NOMO-1 treated with dmso at 0.1 percent for 144 hours (cell line): ENCODE results near the gene MOK.

Experiments used
- DNase-seq: peaks from one replicate; lab custom pipeline; 2025; ENCODE audit not compliant: unreplicated experiment; lab: John Stamatoyannopoulos, UW

The MOK gene

GRCh38 chr14:102208741-102209140 is 96.2 kb downstream of the MOK start:
- DNase-seq: no peak

GRCh38 chr14:102207831-102208365 is 97.1 kb downstream of the MOK start:
- no peak for DNase-seq

DNA sequence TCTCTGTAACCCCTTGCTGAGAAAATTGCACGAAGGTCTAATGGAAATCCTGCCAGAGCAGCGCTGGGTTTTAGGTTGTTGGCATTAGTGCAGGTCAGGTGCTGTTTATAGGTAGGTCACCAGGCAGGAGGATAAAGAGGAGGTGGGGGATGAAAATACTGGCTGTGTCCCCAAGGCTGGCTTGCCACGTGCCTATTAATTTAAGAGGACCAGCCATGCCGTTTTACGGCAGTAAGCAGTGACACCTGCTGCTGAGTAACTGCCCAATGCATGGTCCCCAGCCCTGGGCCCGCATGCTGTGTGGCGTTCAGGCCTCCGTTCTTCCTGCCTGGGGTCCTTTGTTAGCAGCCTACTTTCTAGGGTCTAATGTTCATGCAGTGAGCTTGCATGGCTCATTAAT is 98.0 kb downstream of the MOK start:
- no peak for DNase-seq

- no peak for DNase-seq
Measured at GRCh38 chr14:102205560-102205959, 99.4 kb downstream of the MOK start.

- no peak for DNase-seq
Measured at GRCh38 chr14:102203382-102203781, 101.6 kb downstream of the MOK start.

GRCh38 chr14:102202944-102203343 is 102.0 kb downstream of the MOK start:
- no peak for DNase-seq

DNA sequence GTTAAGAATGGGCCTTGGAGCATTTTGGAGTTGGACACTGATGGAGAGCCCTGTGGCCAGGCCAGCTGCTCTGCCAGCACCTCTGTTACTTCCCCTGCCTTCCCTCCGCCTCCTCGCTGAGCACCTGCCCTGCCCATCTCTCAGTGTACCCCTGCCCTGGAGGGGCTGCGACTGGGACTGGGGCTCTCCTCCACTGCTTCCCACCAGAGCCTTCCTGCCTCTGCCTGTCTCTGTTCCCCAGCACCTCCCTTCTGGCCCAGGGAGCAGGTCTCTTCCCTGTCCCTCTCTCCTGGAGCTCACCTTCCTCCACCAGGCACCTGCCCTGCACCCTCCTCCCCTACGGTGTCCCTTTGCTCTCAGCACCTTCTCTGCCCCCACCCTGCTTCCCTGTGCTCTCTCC is 103.2 kb downstream of the MOK start:
- no peak for DNase-seq

GRCh38 chr14:102201353-102201738 is 103.6 kb downstream of the MOK start:
- DNase-seq: no peak

DNA sequence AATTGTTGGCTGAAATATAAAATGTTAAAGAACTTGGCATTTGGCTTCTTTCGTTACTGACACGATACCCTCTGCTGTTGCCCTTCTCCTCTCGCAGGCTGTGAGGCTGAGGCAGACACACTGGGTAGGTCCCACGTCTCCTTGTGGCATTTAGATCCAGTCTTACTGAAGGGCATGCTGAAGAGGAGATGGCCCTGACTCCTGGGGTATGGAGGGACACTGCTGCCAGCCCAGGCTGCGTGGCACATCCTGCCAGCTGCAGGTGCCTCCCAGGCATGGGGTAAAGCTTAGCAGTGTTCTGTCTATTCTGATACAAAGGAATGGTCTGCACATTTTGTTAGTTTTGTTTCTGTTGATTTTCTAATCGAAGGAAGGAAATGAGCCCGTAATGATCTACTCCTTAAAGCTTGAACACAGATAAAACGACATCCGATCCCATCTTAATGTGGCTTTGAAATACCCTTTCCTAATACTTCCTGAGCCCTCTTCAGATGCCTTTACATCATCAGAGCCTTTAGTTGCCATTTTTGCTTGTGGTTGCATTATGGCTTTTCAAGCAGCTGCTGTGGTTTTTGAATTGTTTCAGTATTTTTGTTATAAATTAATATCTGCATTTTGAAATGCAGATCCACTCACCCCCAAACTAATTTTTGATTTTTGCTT is 104.1 kb downstream of the MOK start:
- DNase-seq: no peak

DNA sequence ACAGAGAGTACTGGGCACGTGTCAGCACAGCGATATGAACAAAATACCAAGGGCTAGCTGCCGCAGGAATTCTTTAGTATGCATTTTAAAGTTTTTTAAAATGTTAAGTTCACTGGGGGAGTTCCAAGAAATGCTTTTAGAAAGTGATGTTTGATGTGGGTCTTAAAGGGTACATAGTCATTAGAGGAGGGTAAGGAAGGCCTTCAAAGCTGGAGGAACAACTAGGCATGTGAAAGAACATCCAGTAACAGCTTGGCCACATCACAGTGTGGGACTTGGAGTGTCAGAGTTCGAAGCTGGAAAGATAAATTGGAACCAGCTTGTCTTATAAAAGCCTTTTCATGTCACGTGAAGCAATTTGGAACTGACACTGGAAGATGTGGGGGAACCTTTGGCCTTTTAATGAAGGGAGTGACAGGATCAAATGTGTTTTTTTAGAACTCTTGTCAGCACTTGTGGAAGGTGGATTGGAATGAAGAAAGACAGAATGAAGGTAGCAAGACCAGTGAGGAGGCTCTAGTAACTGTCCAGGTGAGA is 107.6 kb downstream of the MOK start:
- DNase-seq: no peak

DNA sequence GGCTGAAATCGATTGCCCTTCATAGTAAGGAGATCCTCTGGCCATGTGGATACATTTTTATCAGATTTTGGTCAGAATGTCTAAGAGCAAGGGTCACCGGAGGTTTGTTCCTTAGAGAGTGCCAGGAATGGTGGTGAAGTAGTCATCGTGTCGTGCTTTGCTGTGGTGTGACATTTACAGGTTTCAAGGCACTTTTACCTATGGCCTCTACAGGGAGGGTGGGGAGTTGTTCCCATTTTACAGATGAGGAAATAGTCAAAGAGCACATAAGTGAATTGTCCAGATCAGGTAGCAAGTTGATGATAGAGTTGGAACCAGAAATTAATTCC is 108.1 kb downstream of the MOK start:
- no peak for DNase-seq

- no peak for DNase-seq
Measured at GRCh38 chr14:102196039-102196901, 108.7 kb downstream of the MOK start.

GRCh38 chr14:102195446-102195845 is 109.5 kb downstream of the MOK start:
- no peak for DNase-seq

DNA sequence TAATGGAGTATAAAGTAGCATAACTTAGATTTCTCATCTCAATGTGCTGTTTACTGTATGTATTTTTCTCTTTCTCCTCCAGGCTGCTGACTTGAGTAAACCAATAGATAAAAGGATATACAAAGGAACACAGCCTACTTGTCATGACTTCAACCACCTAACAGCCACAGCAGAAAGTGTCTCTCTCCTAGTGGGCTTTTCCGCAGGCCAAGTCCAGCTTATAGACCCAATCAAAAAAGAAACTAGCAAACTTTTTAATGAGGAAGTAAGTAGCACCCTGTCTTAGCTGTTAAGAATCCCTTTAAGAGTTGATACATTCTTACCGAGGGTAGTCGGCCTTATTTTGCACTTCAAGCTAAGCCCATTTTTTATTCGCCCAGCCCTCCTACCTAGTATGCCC is 110.1 kb downstream of the MOK start:
- no peak for DNase-seq

DNA sequence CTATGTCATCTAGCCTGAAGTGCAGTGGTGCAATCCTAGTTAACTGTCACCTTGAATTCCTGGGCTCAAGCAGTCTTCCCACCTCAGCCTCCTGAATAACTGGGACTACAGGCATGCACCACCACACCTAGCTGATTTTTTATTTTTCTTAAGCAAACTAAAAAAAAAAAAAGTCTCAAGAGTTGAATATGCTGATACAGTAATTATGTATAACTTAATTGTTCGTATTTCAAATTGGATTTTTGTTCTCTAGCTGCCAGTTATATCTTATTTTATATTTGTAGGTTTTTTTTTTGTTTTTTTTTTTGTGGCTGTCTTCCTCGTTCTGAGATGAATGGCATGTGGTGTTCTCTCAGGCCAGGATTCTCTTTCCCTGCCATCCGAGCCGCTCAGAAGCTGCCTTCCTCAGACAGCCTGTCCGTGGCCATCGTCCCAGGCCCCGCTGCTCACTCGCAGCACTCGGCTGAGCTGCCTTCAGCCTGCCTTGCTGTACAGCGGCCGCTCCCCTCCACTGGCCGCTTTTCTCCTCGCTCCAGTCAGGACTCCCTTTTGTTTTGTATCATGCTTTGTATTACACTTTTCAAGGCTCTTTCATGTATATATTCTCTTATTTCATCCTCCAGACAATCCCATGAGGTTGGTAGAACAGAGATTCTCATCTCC is 112.0 kb downstream of the MOK start:
- DNase-seq: no peak

- DNase-seq: no peak
Measured at GRCh38 chr14:102189874-102190273, 115.1 kb downstream of the MOK start.

GRCh38 chr14:102188187-102188586 is 116.8 kb downstream of the MOK start:
- DNase-seq: no peak

DNA sequence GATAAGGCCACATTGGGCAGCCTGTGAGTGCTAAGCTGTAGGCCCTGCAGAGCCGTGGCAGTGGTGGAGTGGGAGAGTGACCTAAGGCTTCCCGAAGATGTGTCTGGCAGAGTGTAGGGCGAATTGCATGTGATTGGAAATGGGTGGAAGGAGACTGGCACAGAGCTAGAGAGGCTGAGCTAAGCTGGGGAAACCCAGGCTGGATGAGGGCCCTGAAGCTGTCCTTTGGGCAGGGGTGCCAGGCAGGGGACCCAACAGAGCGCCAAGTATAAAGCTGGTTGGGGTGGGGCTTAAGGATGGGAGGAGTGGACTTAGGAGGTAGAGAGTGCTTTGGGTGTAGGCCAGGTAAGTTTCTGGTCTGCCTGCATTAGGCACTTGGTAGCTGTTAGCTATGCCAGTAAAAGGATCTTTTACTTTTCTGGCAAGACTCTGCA is 117.4 kb downstream of the MOK start:
- DNase-seq: no peak

- no peak for DNase-seq
Measured at GRCh38 chr14:102187044-102187443, 117.9 kb downstream of the MOK start.

DNA sequence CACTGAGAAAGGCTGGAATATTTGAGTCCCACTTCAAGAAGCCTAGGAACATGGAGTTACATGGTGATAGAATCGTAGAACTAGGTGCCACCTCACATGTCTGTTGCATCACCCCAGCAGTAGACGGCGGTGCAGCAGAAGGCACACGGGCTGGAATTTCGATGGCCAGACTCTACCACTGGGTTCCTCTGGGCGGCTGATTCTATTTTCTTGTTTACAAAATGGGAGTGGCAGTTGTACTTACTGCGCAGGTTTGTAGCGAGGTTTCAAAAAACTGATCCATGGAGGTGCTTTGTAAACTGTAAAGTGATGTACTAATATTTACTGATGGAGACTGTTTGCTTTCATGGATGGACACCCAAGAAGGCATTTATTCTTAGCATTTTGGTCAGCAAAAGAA is 119.6 kb downstream of the MOK start:
- DNase-seq: no peak

DNA sequence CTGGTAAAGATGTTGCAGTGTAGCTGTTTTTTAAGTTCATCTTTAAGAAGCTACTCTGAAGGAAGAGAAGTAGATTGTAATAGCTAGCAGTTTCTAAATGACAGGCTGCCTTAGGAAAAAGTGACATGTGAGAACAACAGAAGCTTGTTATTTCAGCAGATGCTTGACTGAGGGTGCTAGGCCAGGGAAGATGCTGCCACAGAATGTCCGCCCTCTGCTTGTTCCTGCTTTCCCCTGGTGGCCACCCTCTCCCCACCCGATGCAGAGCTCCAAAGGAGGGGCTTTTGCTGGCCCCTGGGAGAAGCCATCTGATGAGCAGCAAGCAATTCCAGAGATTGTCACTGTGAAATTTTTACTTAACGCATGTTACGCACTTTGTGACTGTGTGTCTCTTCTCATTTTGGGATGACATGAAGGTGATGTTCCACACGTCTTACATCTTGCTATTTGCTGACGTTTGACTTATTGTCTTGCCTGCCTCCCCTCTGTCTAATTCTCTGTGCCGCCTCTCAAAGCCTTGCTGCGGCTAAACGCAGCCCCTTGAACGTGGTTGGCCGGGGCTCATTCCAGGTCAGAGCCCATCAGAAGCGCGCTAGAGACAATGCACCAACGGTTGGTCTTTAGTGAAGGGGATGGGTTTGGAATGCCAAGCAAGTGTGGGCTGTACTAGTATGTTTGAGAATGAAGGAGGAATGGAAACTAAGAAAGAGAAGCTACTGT is 120.5 kb downstream of the MOK start:
- DNase-seq: no peak
